ENCODE measurements around the gene ACTA1. TPM values are rescaled to one million over a fixed set of nuclear protein-coding genes. Genes with fewer than 3 reads are reported as not detected.

ACTA1 gene
- total and polyA plus RNA-seq, 2 of the 8 experiments (the other 6 are each of a cell fraction or from before 2014, with no cell fraction given): 23.5 to 58.2 TPM

- TF ChIP-seq KDM1A (IDR thresholded peaks at IDR 0.05; ENCODE audit: borderline replicate concordance, low read length) (no peak), SRF (IDR thresholded peaks at IDR 0.05; ENCODE audit: low read depth, low read length) (no peak), USF2 (IDR thresholded peaks at IDR 0.05; ENCODE audit: low read length) (no peak), TBP (IDR thresholded peaks at IDR 0.05; ENCODE audit: low read depth, low read length) (no peak), JUN (IDR thresholded peaks at IDR 0.05; ENCODE audit: low read depth, low read length) (no peak)
Measured at GRCh38 chr1:229480495-229480894, 46.6 kb upstream of the ACTA1 start (continued).

All from H1 (cell line).